HG03432 (cell line): ENCODE data around the gene UNC5CL.

ENCODE experiments used
- ATAC-seq: cut with Tn5 transposase; IDR thresholded peaks from one replicate; pipeline ENCODE4 v1.9.1; 2021; ENCODE audit warnings: mild to moderate bottlenecking, moderate library complexity; ENCODE audit not compliant: unreplicated experiment

Gene UNC5CL

GRCh38 chr6:40977695-40978094 is 61.3 kb downstream of the UNC5CL start:
- no peak for ATAC-seq

GRCh38 chr6:40977085-40977484 is 61.9 kb downstream of the UNC5CL start:
- ATAC-seq: no peak
